GM20000 (cell line): Measurements from ENCODE around the gene ZBP1.

Experiments
- DNase-seq: peaks from one replicate; pipeline ENCODE4 v3.0.0; 2012; ENCODE audit warnings: low spot score
- TF ChIP-seq, protein P1 (sequence below): IDR thresholded peaks from 2 replicates; pipeline ENCODE4 v1.5.1; 2012; ENCODE audit warnings: mild to moderate bottlenecking, control low read depth; ENCODE audit errors: extremely low read depth, missing control alignments

ZBP1 gene, protein sequence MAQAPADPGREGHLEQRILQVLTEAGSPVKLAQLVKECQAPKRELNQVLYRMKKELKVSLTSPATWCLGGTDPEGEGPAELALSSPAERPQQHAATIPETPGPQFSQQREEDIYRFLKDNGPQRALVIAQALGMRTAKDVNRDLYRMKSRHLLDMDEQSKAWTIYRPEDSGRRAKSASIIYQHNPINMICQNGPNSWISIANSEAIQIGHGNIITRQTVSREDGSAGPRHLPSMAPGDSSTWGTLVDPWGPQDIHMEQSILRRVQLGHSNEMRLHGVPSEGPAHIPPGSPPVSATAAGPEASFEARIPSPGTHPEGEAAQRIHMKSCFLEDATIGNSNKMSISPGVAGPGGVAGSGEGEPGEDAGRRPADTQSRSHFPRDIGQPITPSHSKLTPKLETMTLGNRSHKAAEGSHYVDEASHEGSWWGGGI

DNA sequence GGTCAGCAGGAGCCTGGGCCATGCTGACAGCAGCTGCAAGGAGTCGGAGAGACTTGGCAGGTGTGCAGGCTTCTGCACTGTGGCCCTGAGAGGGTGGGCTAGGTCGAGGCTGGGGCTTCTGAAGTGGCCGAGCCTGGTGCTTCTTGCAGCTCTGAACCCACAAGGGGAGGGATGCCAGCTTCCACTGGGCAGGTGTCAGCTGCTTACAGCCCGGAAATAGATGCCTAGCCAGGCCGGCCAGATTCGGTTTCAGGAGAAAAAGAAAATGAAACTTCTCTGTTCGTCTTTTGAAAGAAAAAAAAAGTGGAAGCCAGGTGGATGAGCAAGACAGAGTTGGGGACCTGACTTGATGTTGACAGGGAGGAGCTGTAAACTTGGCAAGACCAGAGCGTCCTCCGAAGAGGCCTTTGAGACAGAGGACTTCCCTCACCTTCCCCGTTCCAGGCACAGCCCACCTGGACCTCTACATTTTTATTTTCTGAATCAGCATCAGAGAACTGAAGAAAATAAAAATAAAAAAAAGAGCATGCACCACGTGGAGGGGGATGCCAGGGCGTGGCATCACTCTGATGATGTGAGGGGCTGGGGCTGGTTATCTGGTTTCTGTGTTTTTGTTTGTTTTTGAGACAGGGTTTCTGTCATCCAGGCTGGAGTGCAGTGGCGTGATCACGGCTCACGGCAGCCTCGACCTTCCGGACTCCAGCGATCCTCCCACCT lies at the start of gene ZBP1:
Gene ZBP1, minus strand, starts transcription at position 153 of the 717 bp plus-strand sequence. Its CDS starts 131 bp downstream, at position 22.
- DNase-seq: peak; percentile 85
- TF ChIP-seq, protein P1, sequence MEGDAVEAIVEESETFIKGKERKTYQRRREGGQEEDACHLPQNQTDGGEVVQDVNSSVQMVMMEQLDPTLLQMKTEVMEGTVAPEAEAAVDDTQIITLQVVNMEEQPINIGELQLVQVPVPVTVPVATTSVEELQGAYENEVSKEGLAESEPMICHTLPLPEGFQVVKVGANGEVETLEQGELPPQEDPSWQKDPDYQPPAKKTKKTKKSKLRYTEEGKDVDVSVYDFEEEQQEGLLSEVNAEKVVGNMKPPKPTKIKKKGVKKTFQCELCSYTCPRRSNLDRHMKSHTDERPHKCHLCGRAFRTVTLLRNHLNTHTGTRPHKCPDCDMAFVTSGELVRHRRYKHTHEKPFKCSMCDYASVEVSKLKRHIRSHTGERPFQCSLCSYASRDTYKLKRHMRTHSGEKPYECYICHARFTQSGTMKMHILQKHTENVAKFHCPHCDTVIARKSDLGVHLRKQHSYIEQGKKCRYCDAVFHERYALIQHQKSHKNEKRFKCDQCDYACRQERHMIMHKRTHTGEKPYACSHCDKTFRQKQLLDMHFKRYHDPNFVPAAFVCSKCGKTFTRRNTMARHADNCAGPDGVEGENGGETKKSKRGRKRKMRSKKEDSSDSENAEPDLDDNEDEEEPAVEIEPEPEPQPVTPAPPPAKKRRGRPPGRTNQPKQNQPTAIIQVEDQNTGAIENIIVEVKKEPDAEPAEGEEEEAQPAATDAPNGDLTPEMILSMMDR: no peak

DNA sequence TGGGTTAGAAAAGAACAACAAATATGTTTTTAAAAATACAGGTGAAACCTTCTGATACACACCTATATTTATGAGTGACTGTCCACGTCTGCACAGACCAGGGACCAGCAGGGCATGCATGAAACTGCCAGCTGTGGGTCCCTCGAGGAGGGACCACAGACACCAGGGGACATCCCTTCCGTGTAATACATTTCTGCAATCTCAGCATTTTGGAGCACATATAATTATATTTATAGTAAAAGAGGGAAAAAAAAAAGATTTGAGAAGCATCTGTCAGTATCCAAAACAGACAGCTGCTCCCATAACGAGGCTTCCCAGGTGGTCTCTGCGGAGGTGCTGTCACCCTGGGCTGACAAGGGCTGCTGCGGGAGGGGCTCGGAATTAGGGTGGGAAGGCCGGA lies 49.4 kb upstream of the ZBP1 start:
- TF ChIP-seq, protein P1: no peak
- no peak for DNase-seq

DNA sequence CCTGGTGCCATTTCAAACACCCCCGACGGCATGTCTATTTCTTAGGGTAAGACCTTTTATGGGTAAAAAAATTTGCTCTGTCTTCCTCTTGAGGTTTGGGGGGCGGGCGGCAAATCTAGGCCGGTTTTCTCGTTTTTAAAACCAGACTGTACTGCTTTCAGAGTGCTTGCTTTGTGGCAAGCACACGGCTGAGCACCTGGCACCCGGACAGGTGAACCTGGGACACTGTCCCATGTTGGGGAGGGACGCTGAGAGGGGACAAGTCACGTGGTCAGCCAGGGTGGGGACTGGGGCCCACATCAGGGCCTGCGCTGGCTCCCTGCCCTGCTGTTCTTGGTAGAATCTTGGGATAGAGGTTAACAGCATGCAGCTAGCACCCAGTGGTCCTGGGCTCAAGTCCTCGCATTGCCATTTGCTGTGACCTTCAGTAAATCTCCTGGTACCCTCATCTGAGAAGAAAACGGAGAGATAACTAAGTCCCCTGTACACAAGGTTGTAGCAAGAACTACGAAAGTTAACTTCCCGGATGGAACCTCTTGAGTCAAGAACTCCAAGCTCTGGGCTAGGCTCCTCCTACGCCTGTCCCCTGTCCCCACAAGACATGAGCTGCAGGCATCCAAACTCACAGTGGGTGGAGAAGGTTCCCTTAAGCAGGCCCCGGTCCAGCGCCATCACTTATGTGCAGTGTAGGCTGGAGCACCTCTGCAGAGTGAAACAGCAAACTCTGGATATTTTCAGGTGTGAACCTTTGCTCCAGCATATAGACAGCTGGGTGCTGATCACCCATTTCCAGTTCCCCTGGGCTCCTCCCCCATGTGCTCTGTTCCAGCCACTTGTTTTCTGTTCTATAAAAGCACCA lies 47.9 kb upstream of the ZBP1 start:
- TF ChIP-seq, protein P1: no peak
- no peak for DNase-seq

GRCh38 chr20:57667388-57667787 lies 47.2 kb upstream of the ZBP1 start:
- TF ChIP-seq, protein P1: no peak
- DNase-seq: no peak

DNA sequence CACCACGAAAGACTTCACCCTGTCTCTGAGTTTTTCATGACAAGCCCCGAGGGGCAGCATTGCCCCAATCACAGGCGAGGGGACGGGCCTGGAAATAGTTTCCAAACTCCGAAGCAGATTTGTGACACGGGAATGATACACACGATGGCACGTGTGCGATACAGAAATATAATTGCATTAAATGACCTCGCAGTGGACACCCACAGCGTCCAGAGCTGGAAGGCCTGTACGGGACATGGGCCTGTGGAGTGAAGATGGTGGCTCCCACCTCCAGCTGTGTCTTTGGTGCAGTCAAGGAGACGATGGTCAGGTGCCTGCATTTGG lies 46.6 kb upstream of the ZBP1 start:
- TF ChIP-seq, protein P1: no peak
- DNase-seq: no peak

DNA sequence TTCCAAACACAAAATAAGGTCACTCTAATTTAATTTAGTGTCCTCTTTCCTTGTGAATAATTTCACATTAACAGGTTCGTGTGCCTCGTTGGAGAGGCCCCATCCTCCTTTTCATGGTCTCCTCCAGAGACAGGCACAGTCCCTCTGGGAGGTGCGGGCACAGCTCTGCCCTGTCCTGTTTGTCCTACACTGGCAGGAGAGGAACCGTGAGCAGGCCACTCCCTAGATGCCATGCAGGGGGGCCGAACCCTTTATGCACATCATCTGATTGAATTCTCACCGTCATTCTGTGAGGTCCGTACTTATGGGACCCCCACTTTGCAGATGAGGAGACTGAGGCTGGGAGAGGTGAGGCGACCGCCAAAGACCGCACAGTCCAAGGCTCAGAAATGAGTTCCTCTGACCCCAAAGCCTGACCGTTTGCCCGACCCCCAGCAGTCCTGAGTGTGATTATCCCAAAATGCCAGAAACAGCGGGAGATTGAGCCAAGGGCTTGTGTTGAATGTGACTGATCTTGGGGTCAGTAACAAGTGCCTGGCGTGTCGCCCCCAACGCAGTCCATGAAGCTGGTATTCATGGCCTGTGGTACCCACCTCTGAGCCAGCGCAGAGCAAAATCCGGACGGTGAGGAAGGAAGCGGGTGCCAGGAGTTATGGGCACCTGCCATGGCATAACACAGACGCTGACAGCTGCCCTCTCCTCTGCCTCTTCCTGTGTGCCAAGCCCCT lies 46.0 kb upstream of the ZBP1 start:
- TF ChIP-seq, protein P1: no peak

More for the DNA sequence above, 46.0 kb upstream of the ZBP1 start:
- no peak for DNase-seq
